HG03354 (cell line): ENCODE measurements around the gene MYO18A.

ENCODE experiments used
- ATAC-seq: cut with Tn5 transposase; IDR thresholded peaks from one replicate; pipeline ENCODE4 v1.9.1; 2021; ENCODE audit warnings: mild to moderate bottlenecking; ENCODE audit not compliant: unreplicated experiment, poor library complexity, severe bottlenecking

The MYO18A gene

GRCh38 chr17:29042026-29042678 is 138.0 kb downstream of the MYO18A start:
- ATAC-seq, result no peak

DNA sequence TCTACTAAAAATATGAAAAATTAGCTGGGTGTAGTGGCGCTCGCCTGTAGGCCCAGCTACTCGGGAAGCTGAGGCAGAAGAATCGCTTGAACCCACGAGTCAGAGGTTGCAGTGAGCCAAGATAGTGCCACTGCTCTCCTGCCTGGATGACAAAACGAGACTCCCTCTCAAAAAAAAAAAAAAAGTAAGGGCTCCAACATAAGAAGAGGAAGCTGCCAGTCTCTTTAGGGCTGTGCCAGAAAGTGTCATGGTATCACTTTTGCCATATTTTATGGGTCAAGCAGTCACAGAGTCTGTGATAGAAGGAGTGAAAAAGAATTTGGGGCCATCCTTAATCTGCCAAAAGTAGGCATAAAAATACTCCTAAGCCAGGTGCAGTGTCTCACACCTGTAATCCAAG is 138.6 kb downstream of the MYO18A start:
- ATAC-seq, result no peak

GRCh38 chr17:29041091-29041490 is 139.1 kb downstream of the MYO18A start:
- no peak for ATAC-seq

DNA sequence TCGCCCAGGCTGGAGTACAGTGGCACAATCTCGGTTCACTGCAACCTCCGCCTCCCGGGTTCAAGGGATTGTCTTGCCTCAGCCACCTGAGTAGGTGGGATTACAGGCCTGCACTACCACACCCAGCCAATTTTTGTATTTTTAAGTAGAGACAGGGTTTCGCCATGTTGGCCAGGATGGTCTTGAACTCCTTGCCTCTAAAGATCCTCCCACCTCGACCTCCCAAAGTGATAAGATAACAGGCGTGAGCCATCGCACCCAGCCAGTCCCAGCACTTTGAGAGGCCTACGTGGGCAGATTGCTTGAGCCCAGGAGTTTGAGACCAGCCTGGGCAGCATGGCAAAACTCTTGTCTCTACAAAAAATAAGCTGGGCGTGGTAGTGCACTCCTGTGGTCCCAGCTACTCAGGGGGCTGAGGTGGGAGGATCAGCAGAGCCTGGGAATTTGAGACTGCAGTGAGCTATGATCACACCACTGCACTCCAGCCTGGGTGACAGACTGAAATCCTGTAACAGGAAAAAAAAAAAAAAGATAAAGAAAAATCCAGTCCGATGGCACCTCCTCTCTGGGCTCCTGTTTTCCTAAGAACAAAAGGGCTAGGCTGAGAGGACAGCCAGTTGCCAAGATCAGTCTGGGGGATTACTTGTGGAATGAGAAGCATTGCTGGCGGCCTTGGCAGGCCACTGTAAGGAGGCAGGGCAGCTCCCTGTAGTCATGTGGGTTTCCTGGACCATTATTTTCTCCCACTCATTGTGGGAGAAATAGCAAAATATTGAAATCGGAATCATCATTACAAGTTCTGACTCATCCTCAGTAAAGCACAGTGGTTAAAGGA is 140.2 kb downstream of the MYO18A start:
- ATAC-seq, result no peak

- no peak for ATAC-seq
Measured at GRCh38 chr17:29038085-29038795, 142.0 kb downstream of the MYO18A start.

DNA sequence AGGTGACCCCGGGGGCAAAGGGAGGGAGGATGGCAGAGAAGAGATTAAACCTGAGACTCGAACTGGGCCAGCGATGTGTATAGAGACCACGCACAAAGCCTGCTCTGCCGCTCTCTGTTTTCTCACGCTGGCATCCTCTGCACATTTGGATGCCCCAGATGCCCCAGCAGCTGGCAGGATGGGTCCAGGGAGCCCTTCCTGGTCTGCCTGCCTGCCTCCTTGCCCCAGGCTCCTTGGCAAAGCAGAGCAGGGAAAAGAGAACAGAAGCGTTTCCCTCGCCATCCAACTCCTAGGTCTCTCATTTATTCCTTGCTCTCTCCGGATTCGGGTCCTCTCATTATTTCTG is 142.5 kb downstream of the MYO18A start:
- no peak for ATAC-seq

DNA sequence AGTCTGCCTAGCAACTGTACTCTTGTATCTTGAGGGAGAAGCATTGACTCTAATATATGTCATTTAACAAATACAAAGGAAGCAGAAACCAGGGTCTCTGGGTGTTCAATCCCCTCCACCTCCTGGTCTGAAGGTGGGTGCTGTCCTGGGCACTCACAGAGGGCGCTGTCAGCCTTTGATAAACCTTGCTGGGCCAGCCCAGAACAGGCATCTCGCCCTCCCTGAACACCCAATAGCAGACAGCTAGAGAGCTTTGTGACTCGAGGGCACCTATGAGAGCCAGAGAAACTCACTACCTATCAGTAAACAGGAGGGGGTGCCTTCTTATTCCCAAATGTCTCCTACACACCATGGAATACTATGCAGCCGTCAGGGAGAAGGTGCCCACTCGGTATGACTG is 143.6 kb downstream of the MYO18A start:
- ATAC-seq, result no peak

DNA sequence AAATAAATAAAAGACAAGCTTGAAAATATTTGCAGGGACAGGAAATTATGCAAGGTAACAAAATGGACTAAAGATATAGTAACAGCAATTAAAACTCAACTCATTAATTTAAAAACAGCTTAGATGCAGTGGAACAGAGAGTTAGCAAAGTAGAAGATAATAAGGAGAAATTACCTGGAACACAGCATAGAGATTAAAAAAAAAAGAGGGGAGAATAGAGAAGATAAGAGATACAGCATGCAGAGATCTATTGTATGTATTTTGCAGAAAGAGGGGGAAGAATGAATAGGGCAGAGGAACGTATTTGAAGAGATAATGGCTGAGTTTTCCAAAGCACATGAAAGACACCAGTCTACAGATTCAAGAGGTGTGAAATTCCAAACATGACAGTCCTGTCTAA is 145.7 kb downstream of the MYO18A start:
- no peak for ATAC-seq

GRCh38 chr17:29032857-29033197 is 147.4 kb downstream of the MYO18A start:
- no peak for ATAC-seq

GRCh38 chr17:29032013-29032856 is 148.0 kb downstream of the MYO18A start:
- no peak for ATAC-seq

DNA sequence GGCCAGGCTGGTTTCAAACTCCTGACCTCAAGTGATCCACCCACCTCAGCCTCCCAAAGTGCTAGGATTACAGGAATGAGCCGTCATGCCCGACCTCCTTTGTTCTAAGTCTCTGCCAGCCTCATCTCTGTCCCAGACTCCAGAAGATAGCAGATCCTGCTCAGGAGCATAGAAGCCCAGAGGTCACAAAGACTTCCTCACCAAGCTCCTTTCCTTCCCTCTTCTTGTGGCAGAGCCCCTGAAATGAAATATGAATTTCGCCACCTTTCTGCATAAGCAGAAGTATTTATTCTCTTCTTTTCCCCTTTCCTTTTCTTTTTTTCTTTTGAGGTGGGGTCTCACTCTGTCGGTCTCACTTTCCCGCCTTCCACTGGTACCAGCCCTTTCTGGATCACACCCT is 148.7 kb downstream of the MYO18A start:
- ATAC-seq, result no peak

GRCh38 chr17:29024316-29024952 is 155.8 kb downstream of the MYO18A start:
- ATAC-seq, result no peak

GRCh38 chr17:29022074-29022473 is 158.1 kb downstream of the MYO18A start:
- ATAC-seq, result no peak

DNA sequence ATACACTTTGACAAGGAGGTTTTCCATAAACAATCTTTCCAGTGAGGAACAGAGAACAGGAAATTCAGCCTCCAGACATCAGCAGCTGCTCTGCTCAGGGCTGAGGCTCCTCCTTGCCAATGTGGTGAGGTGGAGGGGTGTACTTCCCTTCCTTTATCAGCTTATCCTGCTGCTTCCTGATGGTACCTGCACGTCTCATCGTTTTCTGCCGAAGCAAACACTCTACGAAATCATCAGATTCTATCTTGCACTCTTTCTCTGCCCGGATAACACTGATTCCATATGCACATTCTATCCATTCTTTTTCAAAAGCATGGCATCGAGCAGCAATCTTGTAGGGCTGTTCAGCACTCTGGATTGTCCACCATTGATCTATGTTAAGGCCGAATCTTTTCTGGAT is 159.0 kb downstream of the MYO18A start:
- no peak for ATAC-seq
